HUDEP-2 (cell line): ENCODE data around the gene GADD45A.

Experiments used
- DNase-seq, 76 experiments: peaks; one replicate each; lab custom pipeline; 2025; ENCODE audit not compliant: unreplicated experiment in 76 of 76; lab: John Stamatoyannopoulos, UW

GADD45A gene

DNA sequence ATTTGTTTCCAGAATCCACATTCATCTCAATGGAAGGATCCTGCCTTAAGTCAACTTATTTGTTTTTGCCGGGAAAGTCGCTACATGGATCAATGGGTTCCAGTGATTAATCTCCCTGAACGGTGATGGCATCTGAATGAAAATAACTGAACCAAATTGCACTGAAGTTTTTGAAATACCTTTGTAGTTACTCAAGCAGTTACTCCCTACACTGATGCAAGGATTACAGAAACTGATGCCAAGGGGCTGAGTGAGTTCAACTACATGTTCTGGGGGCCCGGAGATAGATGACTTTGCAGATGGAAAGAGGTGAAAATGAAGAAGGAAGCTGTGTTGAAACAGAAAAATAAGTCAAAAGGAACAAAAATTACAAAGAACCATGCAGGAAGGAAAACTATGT, 2.6 kb downstream of the GADD45A start:
- DNase-seq = peak in 30 of 76 experiments; percentile 4 to 69 (median 26)

DNA sequence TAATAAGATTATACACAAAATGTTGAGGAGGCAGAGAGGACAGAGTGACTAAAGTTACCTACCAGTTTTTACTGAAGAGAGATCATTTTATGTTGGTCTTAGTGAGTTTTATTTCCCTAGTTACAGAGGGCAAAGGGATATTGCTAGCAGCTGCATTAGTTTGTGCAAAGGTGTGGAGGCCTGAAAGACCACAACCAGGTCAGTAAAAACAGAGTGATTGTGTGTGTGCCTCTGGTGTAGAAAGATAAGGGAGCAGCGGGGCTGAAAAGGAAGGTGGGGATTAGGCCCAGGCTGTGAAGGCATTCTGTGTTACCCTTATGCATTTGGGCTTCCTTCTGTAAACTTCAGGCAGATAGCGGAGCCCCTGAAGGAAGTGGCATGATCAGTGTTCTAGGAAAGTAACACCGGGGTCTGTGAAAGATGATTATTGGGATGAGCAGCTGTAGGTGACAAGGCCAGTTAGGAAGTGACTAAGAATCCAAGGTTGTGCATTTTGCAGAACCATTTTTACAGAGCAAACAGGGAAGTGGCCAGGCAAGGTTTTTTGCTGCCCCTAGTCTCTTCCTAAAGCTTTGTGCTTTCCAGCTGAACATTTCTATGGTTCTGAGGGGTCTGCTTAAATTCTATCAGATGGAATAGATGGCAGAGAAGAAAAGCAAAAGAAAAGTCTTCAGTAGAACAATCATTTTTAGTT, 3.7 kb downstream of the GADD45A start:
- DNase-seq = peak in 66 of 76 experiments; percentile 11 to 79 (median 52)

DNA sequence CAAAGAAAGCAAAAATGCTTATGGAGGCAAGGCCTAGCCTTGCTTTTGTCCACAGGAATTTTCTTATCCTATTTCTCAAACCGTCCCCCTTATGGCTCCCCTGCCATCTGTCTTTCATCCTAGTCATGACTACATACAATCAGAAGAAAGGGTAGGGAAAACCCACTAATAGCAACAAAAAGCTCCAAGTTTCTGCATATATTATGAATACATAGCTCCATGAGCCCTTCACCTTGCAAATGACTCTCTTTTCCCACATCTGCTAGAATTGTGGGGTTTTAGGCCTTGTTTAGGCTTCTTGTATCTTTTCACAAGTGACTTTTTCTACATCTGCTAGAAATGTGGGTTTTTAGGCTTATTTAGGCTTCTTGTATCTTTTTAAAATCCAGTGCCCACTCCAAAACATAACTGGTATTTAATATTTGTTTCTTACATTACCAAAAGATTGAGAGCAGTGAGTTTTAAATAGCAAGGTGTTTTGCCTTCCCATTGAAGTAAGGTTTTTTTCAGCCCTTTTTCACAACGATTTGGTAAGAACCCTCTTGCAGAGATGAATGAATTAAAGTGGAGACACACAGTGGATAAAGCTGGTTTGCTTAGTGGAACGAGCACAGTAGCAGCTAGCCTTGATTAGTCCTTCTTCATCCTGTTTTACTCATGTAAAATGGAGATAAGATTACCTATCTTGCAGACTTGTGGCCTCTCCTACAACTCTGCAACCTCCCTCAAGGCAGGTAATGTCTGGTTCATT, 4.4 kb downstream of the GADD45A start:
- peak in 2 of 76 experiments; percentile 33 to 35 for DNase-seq

DNA sequence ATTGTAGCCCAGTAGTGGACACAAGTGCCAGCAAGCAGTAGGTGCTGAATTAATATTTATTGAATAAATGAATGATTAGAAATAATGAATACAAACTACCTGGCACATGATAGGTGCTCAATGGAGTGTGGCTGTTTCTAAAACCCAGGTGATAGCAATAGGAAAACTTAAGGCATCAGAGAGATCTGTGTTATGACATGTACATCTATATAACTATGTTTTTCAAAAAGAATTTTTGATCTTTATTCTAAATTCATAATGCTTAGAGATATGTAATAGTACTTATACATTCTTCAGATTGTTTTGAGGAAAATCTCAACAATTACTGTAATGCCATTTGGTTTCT, 5.0 kb downstream of the GADD45A start:
- no peak for DNase-seq

DNA sequence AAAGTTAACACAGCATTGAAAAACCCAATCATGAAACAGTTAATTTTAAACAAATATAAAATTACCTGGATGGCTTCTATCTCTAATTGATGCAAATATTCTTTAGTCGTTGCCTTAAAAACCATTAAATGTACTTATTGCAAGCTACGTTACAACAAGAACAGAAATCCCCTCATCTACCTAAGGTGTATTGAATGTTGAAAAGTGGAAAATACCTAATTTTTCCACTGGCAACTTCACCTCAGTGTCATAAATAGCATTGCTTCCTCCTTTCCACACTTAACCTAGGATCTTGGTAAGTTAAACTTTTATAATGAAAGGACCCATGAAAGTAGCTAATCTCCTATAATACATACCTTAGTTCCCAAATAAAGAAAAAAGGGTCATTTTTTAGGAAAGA, 5.4 kb downstream of the GADD45A start:
- no peak for DNase-seq

DNA sequence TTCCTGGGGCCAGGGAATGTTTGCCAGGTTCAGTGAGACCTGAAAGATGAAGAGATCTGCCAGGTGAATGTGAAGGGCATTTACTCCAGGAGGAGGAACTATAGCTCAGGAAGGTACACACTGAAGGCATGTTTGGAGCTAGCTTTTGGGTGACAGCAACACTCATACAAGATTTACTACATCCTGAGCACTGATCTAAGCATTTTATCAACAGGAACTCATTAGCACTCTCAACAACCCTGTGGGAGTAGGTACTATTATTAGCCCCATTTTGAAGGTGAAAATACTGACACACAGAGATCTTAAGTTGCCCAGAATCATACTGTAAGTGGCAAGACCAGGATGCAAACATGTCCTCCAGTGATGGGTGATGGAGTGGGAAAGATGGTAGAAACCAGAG, 6.7 kb downstream of the GADD45A start:
- DNase-seq = no peak

DNA sequence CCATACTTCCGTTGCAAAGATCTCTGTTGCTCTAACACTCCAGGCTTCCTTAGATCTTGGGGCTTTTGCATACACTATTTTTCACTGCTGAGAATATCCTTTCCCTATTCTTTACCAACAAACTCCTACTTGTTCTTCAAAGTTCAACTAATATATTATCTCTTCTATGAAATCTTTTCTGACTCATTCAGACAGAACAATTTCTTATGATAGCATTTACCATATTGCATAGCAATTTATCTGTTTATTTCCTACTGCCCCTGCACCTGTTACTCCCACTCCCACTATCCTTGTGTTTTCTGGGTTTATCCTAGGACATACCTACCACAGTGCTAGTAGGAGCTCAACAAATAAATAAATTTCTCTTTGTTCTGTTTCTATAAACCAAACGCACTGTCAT, 11.0 kb downstream of the GADD45A start:
- no peak for DNase-seq

DNA sequence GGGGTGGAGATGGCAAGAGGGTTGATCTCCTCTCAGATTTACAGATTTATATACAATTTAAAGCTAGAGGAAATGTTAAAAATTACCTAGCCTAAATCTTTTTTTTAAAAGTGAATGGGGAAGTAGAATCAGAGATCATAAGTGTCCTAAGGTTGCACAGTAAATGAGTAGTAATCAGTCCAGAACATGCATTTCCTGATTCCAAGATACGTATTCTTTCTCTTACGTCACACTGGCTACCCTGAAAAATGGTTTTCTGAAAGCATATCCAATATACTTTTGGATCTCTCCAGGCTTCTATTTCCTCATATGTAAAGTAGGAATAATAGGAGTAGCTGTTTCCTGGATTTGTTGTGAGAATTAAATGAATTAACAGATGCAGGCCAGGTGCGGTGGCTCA, 11.7 kb downstream of the GADD45A start:
- DNase-seq = no peak

DNA sequence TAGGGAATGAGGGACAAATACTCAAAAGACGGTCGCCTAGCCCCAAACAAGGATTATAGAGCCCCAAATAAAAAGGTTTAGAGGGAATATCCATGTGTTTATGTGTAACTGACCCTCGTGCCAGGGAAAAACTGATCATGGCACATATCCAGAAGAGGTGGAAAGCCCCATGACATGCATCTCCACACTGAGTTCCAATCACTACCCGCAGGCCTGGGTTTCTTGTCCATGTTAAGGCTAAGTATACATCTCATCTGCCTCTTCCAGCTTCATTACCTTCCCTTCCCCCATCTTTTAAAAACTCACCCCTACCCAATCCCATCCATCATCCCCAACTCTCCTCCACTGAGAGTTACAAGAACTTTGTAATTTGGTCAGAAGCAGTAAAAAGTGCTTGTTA, 15.2 kb downstream of the GADD45A start:
- no peak for DNase-seq

DNA sequence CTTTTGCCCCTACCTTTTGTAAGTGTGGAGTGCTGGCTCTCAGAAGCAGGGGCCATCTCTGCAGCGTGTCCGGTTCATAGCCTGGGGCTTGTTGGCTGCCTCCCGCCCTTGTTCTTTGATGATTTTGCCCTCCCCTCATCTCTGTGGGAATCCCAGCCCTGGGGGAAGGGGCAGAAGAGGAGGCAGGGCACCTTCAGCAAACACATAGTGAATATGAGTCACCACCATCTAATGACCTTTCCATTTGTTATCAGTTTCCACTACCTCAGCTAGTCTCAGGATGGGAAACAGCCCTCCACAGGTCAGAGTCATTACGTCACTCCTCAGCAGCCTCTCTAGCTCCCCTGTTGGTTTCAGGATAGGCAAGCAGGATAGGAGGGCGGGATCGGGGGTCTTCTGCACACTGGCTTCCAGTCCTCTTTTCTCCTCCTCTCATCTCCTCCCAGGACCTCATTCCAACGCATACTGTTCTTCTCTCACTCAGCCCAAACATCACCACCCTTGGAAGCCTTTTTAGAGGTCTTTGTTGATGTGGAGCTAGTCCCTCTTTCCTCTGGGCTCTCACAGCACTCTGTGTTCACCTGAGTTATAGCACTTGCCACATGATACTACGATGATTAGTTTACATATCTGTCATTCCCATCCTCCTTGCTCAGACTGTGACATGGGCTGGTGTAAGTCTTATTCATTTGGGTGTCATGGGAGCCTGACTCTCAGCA, 15.8 kb downstream of the GADD45A start:
- DNase-seq = peak in 21 of 76 experiments; percentile 5 to 71 (median 36)

DNA sequence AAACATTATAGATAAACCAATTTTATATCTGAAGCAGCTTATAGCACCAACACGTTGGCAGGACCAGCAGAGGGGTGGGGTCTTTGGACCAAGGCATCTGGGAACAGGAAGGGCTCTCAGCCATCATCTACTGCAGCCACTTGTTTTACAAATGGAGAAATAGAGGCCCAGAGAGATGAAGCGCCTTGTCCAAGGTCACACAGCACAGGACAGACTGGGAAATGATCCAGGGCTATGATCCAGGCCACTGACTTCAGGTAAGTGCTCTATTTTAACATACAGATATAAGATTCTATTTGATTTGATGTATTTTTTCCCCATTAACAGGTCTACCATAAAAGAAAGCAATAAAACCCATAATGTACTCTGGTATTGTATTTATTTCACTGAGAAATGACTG, 16.9 kb downstream of the GADD45A start:
- DNase-seq = no peak

DNA sequence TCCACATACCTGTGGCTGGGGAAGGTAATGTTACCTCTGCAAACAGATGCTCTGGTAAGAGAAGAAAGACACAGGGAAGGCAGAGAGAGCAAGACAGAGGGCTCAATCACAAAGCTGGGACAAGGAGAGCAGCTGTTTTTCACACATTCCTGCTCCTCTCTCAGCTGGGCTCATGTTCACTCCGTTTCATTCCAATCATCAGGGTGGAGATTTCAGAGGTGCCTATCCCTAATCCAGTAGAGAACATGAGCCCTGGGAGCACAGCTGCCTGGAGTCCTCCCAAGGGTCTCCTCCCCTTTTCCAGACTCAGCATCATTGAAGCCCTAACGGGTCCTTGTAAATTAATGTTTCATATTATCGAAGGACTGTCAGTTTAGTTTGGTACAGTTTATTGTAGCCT, 19.4 kb downstream of the GADD45A start:
- no peak for DNase-seq

DNA sequence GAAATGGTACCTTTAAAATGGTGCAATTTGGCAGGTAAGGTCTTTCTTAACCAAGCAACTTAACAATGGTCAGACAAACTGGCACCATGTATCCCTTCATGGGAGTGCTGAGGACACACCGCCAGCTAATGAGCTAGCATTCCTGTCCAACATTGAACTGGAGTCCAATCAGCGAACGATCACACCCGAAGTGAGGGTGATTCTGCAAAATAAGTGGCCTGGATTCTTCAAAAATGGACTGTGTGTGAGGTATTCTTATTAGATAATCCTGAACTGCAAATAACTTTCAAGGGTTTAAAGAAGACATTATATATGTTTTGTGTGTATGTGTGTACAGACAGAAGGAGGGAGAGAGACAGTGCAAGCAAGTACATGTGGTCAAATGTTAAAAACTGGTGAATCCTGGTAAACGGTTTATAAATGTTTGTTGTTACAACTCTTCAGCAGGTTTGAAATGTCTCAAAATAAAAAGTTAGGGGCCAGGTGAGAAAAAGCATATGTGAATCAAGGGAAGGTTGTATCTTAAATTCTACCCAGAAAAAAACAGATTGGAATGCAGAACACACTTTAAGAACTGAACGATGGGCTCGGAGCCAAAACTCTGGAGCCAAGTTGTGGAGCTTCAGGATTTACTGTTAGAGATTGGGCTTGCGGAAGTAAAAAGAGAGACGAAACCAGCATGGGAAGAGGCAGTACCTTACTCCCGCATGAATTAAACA, 20.9 kb downstream of the GADD45A start:
- no peak for DNase-seq

DNA sequence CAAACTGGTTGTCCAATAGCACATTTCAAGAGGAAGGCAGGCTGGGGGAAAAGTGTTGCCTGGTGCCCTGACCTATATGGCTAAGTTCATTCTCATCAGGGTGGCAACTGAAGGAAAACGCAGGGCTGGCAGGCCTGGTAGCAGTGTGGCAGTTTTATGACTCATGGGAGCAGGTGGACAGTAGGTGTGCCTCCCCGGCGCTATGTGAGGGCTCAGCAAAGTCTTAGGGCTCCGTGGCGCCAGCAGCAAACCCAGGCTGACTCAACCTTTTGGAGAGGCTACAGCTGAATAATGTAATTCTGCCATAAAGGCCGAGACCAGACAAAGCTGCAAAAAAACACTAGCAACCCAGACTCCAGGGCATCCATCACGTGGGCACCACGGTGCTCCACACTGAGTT, 23.6 kb downstream of the GADD45A start:
- no peak for DNase-seq

DNA sequence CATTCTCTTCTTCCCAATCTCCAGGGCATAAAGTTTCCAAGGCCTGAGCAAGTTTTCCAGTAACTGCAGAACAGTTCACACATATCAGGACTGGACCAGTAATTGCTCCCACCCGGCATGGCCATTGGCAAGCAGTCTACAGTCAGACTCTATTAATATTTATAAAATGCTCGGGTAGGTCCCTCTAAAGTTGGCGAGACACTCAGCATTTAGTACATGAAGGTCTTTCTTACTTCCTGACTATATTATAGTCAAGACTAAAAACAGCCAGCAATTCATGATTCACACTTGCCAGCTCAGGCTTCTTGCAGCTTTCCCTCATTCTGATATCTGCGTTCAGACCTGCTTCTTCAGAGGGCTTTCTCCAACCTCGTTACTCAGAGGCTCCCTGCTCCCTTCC, 25.4 kb downstream of the GADD45A start:
- DNase-seq = no peak

DNA sequence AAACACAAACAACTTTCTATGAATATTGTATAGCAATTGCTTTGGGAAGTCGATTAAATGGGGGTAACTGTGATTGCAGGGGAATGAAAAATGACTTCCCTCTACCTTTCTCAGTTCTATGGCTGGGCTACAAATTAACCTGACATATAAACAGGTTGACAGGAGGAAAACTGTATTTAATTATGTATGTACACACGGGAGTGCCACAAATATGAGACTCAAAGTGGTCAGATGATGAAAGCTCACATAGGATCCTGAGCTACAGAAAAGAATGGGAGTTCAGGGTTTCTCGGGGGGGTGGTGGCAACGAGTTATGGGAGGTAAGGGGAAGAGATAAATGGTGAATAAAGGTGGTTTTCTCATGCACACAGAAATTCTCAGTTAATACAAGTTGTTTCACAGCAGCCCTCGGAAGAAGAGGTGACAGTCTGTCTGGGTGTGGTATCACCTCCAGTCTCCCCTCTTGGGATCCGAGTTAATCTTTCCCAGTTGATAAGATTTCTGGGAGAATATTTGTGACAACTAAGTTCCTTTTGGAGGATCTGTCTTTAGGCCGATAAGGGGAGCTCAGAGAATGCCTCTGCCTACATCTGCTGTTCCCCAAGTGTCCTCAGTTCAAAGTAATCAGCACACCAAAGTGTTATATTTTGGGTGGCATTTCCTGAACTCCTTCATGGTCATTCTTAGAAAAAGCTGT, 26.3 kb downstream of the GADD45A start:
- DNase-seq = peak in 8 of 76 experiments; percentile 1 to 63 (median 17)

DNA sequence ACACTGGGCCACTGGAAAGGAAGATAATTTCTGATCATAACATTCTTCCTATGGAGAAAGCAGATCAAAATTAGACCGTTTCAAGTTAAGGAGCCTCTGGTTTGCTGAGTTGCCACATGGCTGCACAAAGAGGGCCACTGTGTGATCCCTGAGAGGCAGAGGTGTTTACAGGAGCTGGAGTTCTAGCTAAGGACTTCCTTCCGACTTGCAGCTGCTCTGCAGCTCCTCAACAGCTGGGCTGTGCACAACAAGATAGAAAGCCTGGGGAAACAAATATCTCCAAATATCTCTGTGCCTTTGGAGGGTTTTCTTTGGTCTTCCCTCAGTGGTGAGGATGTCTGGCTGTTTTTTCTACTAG, 26.8 kb downstream of the GADD45A start:
- peak in 1 of 76 experiments; percentile 11 for DNase-seq

DNA sequence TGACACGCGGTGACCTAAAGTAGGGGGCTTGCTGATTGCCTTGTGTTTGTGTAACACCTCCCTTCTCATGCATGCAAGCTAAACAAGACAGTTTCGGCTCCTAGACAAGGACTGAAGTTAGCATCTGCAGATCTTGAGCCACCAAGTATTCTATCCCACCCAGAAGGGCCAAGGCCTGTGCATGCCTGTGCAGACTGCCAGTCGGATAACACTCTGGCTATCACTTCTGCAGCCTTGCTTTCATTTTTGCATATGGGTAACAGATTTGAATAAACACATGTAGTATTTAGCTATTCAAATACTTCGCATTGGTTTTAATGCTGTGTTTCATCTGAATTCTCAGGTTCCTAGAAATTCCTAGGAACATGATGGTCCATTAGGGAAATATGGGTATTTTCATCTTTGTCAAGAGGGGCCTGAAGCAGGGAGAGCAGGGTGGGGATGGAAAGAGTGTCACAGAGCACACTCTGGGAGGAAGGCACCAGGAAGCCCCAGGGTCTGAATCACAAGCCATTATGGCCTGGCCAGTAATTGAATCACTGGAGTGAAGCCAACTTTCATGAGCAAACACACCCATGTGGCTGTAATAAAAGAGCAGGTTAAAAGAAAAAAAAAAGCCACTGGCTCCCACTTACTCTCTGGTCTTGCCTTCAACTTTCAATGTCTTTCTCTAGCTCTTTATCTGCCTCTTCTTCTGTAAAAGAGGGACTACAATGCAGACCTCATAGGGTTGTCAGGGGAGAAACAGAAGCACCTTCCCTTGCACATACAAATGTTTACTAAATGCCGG, 28.3 kb downstream of the GADD45A start:
- peak in 33 of 76 experiments; percentile 3 to 59 (median 36) for DNase-seq

DNA sequence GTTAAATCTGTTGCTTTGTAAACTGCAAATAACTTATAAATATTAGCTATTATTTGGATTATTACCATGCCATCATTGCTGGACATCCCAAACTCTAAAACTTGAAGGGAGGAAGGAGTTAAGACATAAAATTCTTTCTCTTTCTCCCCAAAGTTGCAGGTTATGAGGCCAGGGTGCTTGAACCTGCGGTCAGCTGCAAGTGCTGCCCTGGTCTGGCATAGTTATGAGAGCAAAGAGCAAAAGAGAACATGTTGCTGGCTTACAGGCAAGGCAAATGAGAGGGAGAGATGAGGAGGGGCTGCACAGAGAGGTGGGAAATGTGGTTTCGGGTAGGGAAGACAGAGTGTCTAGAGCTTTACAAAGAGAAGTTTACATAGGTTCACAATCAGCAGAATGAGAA, 30.8 kb downstream of the GADD45A start:
- no peak for DNase-seq

DNA sequence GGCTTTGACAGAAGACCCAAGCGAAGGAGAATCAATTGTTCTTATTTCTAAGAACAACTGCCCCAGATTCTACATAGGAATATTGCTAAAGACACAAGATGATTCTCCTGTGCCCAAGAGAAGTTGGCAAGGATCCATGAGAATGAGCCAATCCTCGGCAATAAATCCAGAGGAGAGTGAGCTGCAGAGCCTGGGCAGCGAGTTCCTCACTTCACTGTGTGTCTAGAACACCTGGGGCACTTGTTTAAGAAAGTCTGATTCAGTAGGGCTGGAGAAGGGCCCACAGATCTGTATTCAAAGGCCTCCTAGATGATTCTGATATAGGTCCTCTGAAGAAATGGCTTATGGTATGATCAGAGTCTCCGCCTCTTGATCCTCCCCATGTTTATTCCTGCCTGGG, 31.8 kb downstream of the GADD45A start:
- no peak for DNase-seq
